ENCODE data around the gene CLSTN1. TPM values are rescaled to one million over a fixed set of nuclear protein-coding genes. Genes with fewer than 3 reads are reported as not detected.

The CLSTN1 gene
- total RNA-seq, 1 donor from 2014 or later, result 48.0 TPM

- Mint-ChIP-seq H3K4me1 (ENCODE audit: low read depth) (peaks cover 5% of the 10 kb centered on the region), H3K9me3 (no peaks in the 10 kb centered on the region), H3K36me3 (ENCODE audit: low read depth) (no peaks in the 10 kb centered on the region), H3K27me3 (ENCODE audit: insufficient read depth) (peaks cover 11% of the 10 kb centered on the region), H3K27ac (no peak overlapping the region), H3K4me3 (no peak overlapping the region)
- DNase-seq (ENCODE audit: low spot score), result no peak
- intact Hi-C loops (cut with micrococcal nuclease), result no loop called here
Measured at GRCh38 chr1:9846611-9847171, 22.9 kb upstream of the CLSTN1 start.

DNA sequence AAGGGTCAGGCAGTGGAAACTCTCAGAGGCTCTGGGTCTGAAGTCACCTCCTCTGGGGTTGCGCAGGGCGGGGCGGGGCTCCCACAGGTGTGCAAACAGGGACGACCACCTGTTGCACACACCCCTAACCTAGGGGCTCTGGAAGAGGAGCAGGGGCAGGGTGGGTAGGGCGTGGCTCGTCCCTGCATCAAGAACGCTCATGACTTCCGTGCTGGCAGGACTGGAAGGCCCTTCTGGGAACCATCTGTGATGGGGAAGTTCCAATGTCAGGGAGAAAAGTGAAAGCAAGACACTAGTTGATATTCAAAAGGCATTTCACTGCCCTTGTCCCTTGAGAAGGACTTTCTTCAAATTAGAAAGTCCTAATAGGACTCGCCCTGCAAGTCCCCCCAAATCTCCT is 22.1 kb upstream of the CLSTN1 start:
- Mint-ChIP-seq H3K4me1 (ENCODE audit: low read depth) (peaks cover 5% of the 10 kb centered on the region), H3K27ac (no peak overlapping the region), H3K4me3 (no peak overlapping the region), H3K27me3 (ENCODE audit: insufficient read depth) (peaks cover 7% of the 10 kb centered on the region), H3K9me3 (no peaks in the 10 kb centered on the region), H3K36me3 (ENCODE audit: low read depth) (no peaks in the 10 kb centered on the region)
- no peak for DNase-seq (ENCODE audit: low spot score)
- intact Hi-C loops (cut with micrococcal nuclease), result no loop called here

- no peak for DNase-seq (ENCODE audit: low spot score)
- H3K4me1 Mint-ChIP-seq (ENCODE audit: low read depth), result no peaks in the 10 kb centered on the region
- H3K9me3 Mint-ChIP-seq, result no peaks in the 10 kb centered on the region
- no peak overlapping the region for H3K27ac Mint-ChIP-seq
- intact Hi-C loops (cut with micrococcal nuclease), result no loop called here
- peaks cover 8% of the 10 kb centered on the region for H3K27me3 Mint-ChIP-seq (ENCODE audit: insufficient read depth)
- no peak overlapping the region for H3K4me3 Mint-ChIP-seq
- no peaks in the 10 kb centered on the region for H3K36me3 Mint-ChIP-seq (ENCODE audit: low read depth)
Measured at GRCh38 chr1:9844756-9845155, 21.0 kb upstream of the CLSTN1 start.

GRCh38 chr1:9844106-9844505 is 20.3 kb upstream of the CLSTN1 start:
- DNase-seq (ENCODE audit: low spot score), result no peak
- intact Hi-C loops (cut with micrococcal nuclease), result no loop called here
- Mint-ChIP-seq H3K4me1 (ENCODE audit: low read depth) (no peaks in the 10 kb centered on the region), H3K36me3 (ENCODE audit: low read depth) (no peaks in the 10 kb centered on the region), H3K27ac (no peak overlapping the region), H3K9me3 (no peaks in the 10 kb centered on the region), H3K27me3 (ENCODE audit: insufficient read depth) (peaks cover 10% of the 10 kb centered on the region), H3K4me3 (no peak overlapping the region)

DNA sequence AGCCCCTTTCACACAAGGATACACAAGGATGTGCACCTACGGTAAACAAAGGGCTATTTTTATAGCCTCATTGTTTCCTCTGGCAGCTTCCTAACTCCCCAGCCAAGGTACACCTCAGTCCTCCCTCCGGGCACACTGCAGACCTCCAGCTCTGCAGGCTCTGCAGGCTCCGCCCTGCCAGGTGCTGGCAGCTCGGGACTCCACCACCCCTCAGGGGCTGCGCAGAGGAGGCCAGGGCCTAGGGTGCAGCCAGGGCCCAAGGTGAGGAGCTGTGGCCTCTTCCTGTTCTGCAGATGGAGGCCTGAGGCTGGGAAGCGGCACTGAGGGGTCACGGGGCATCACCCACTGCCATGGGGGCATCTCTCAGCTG is 19.8 kb upstream of the CLSTN1 start:
- Mint-ChIP-seq H3K9me3 (no peaks in the 10 kb centered on the region), H3K4me3 (no peak overlapping the region), H3K4me1 (ENCODE audit: low read depth) (no peaks in the 10 kb centered on the region), H3K36me3 (ENCODE audit: low read depth) (no peaks in the 10 kb centered on the region), H3K27ac (no peak overlapping the region), H3K27me3 (ENCODE audit: insufficient read depth) (peaks cover 13% of the 10 kb centered on the region)
- intact Hi-C loops (cut with micrococcal nuclease), result no loop called here
- no peak for DNase-seq (ENCODE audit: low spot score)

GRCh38 chr1:9842781-9843575 is 19.2 kb upstream of the CLSTN1 start:
- no peak overlapping the region for H3K27ac Mint-ChIP-seq
- no peaks in the 10 kb centered on the region for H3K36me3 Mint-ChIP-seq (ENCODE audit: low read depth)
- no peak for DNase-seq (ENCODE audit: low spot score)
- no peaks in the 10 kb centered on the region for H3K4me1 Mint-ChIP-seq (ENCODE audit: low read depth)
- H3K4me3 Mint-ChIP-seq, result no peak overlapping the region
- H3K9me3 Mint-ChIP-seq, result no peaks in the 10 kb centered on the region
- intact Hi-C loops (cut with micrococcal nuclease), result no loop called here
- peaks cover 13% of the 10 kb centered on the region for H3K27me3 Mint-ChIP-seq (ENCODE audit: insufficient read depth)

- H3K36me3 Mint-ChIP-seq (ENCODE audit: low read depth), result no peaks in the 10 kb centered on the region
- intact Hi-C loops (cut with micrococcal nuclease), result no loop called here
- H3K4me1 Mint-ChIP-seq (ENCODE audit: low read depth), result no peaks in the 10 kb centered on the region
- DNase-seq (ENCODE audit: low spot score), result no peak
- H3K27me3 Mint-ChIP-seq (ENCODE audit: insufficient read depth), result peaks cover 13% of the 10 kb centered on the region
- no peaks in the 10 kb centered on the region for H3K9me3 Mint-ChIP-seq
- no peak overlapping the region for H3K27ac Mint-ChIP-seq
- H3K4me3 Mint-ChIP-seq, result no peak overlapping the region
Measured at GRCh38 chr1:9842073-9842711, 18.4 kb upstream of the CLSTN1 start.

- H3K36me3 Mint-ChIP-seq (ENCODE audit: low read depth), result no peaks in the 10 kb centered on the region
- H3K27ac Mint-ChIP-seq, result no peak overlapping the region
- no peak for DNase-seq (ENCODE audit: low spot score)
- intact Hi-C loops (cut with micrococcal nuclease), result no loop called here
- no peaks in the 10 kb centered on the region for H3K9me3 Mint-ChIP-seq
- H3K4me3 Mint-ChIP-seq, result no peak overlapping the region
- no peaks in the 10 kb centered on the region for H3K4me1 Mint-ChIP-seq (ENCODE audit: low read depth)
- peaks cover 13% of the 10 kb centered on the region for H3K27me3 Mint-ChIP-seq (ENCODE audit: insufficient read depth)
Measured at GRCh38 chr1:9841460-9841859, 17.7 kb upstream of the CLSTN1 start.

DNA sequence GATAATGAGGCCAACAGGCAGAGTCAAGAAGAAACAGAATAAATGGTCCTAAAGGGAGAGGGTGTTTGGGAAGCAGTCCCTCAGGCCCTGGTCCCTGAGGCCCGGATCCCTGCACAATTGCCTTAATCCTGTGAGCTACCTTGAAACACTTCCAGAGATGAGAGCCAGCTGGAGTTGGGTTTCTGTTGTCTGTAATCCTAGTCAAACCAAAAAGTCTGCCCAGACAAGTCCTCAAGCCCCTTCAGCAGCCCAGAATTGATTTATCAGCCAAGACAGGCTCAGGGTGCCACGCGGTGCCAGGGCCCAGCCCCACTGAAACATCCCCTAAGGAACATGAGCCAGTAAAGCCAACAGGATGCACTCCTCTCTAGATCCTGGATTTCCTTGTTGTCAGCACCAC is 16.4 kb upstream of the CLSTN1 start:
- intact Hi-C loops (cut with micrococcal nuclease), result no loop called here
- H3K4me3 Mint-ChIP-seq, result no peak overlapping the region
- H3K9me3 Mint-ChIP-seq, result no peaks in the 10 kb centered on the region
- H3K4me1 Mint-ChIP-seq (ENCODE audit: low read depth), result no peaks in the 10 kb centered on the region
- DNase-seq (ENCODE audit: low spot score), result no peak
- H3K27me3 Mint-ChIP-seq (ENCODE audit: insufficient read depth), result peaks cover 16% of the 10 kb centered on the region
- H3K27ac Mint-ChIP-seq, result no peak overlapping the region
- H3K36me3 Mint-ChIP-seq (ENCODE audit: low read depth), result no peaks in the 10 kb centered on the region

DNA sequence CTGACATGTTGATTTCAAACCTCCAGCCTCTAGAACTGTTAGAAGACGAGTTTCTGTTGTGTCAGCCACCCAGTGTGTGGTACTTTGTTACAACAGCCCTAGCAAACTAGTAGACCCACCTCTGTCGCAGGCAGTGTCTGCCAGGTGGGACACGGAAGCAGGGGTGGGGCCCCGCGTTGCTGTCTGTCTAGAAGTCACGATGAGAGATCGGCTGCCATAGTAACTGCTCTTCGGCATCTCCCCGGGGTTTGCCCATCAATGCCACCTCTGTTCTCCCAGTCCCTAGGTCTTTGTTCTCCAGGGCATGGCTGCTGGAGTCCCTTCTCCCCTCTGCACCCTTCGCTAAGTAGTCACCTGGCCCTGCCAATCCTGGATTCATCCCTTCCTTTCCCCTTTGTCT is 15.2 kb upstream of the CLSTN1 start:
- peaks cover 11% of the 10 kb centered on the region for H3K27me3 Mint-ChIP-seq (ENCODE audit: insufficient read depth)
- H3K36me3 Mint-ChIP-seq (ENCODE audit: low read depth), result no peaks in the 10 kb centered on the region
- H3K27ac Mint-ChIP-seq, result no peak overlapping the region
- no peak overlapping the region for H3K4me3 Mint-ChIP-seq
- H3K9me3 Mint-ChIP-seq, result no peaks in the 10 kb centered on the region
- no peaks in the 10 kb centered on the region for H3K4me1 Mint-ChIP-seq (ENCODE audit: low read depth)
- intact Hi-C loops (cut with micrococcal nuclease), result no loop called here
- DNase-seq (ENCODE audit: low spot score), result no peak

GRCh38 chr1:9836632-9836960 is 12.8 kb upstream of the CLSTN1 start:
- H3K27ac Mint-ChIP-seq, result no peak overlapping the region
- H3K9me3 Mint-ChIP-seq, result no peaks in the 10 kb centered on the region
- H3K27me3 Mint-ChIP-seq (ENCODE audit: insufficient read depth), result peaks cover 14% of the 10 kb centered on the region
- no peaks in the 10 kb centered on the region for H3K36me3 Mint-ChIP-seq (ENCODE audit: low read depth)
- H3K4me3 Mint-ChIP-seq, result no peak overlapping the region
- DNase-seq (ENCODE audit: low spot score), result no peak
- no peaks in the 10 kb centered on the region for H3K4me1 Mint-ChIP-seq (ENCODE audit: low read depth)
- intact Hi-C loops (cut with micrococcal nuclease), result no loop called here

- H3K4me3 Mint-ChIP-seq, result no peak overlapping the region
- intact Hi-C loops (cut with micrococcal nuclease), result no loop called here
- no peak overlapping the region for H3K27ac Mint-ChIP-seq
- no peaks in the 10 kb centered on the region for H3K9me3 Mint-ChIP-seq
- no peak for DNase-seq (ENCODE audit: low spot score)
- H3K36me3 Mint-ChIP-seq (ENCODE audit: low read depth), result no peaks in the 10 kb centered on the region
- H3K27me3 Mint-ChIP-seq (ENCODE audit: insufficient read depth), result peaks cover 16% of the 10 kb centered on the region
- H3K4me1 Mint-ChIP-seq (ENCODE audit: low read depth), result no peaks in the 10 kb centered on the region
Measured at GRCh38 chr1:9835758-9836631, 12.2 kb upstream of the CLSTN1 start.

DNA sequence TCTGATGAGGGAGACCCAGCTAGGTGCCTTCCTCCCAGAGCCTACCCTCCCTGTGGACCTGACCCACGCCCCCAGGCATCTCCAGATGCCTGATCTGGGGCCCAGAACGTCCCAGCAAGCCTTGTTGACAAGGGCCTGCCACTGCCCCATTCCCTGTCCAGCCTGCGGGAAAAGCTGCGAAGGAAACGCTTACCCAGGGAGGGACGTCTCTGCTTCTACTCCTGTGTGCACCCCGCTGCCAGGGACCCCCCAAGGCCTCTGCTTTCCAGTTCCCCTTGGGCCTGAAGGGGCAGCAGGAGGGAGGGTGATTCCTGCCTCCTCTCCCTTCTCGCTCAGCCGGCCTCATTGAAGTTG is 11.6 kb upstream of the CLSTN1 start:
- Mint-ChIP-seq H3K4me3 (no peak overlapping the region), H3K9me3 (no peaks in the 10 kb centered on the region), H3K27ac (no peak overlapping the region), H3K36me3 (ENCODE audit: low read depth) (no peaks in the 10 kb centered on the region), H3K27me3 (ENCODE audit: insufficient read depth) (peaks cover 14% of the 10 kb centered on the region), H3K4me1 (ENCODE audit: low read depth) (no peaks in the 10 kb centered on the region)
- no peak for DNase-seq (ENCODE audit: low spot score)
- intact Hi-C loops (cut with micrococcal nuclease), result no loop called here

All from activated T-helper 1 cell treated with anti-CD3 and anti-CD28 coated beads, Interleukin-12 subunit alpha, Interleukin-12 subunit beta, Interleukin-2, Interleukin-4 antibody, amounts not matched to agents 30 ng/mL and 10 ng/mL and 1 ng/mL, durations not matched to agents 14 hours and 24 hours and 36 hours (primary cell).